Effector memory CD4-positive, alpha-beta T cell (primary cell): ENCODE results near the gene GRIN3B.

Source experiments
- DNase-seq, 3 donors: peaks; one replicate each; pipeline ENCODE4 v3.0.0-alpha.2; 2020
- H3K27ac ChIP-seq: 2 replicates; pipeline ENCODE4 v1.7.0; 2013; ENCODE audit warnings: mild to moderate bottlenecking, low read length, moderate library complexity; ENCODE audit not compliant: insufficient read depth, poor library complexity, severe bottlenecking
- H3K27me3 ChIP-seq: replicated peaks from 2 replicates; pipeline ENCODE4 v1.7.0; 2013; ENCODE audit warnings: mild to moderate bottlenecking, low read length; ENCODE audit not compliant: insufficient read depth, control insufficient read depth, poor library complexity, severe bottlenecking
- H3K36me3 ChIP-seq: 2 replicates; pipeline ENCODE4 v1.7.0; 2013; ENCODE audit warnings: mild to moderate bottlenecking, low read length, moderate library complexity; ENCODE audit not compliant: control insufficient read depth, insufficient read depth
- H3K4me1 ChIP-seq: 2 replicates; pipeline ENCODE4 v1.7.0; 2013; ENCODE audit warnings: low read length, mild to moderate bottlenecking; ENCODE audit not compliant: control insufficient read depth, insufficient read depth, poor library complexity, severe bottlenecking
- H3K4me3 ChIP-seq: 2 replicates; pipeline ENCODE4 v1.7.0; 2013; ENCODE audit warnings: low read length, low read depth, mild to moderate bottlenecking; ENCODE audit not compliant: insufficient read depth, poor library complexity, severe bottlenecking
- H3K9me3 ChIP-seq: 2 replicates; pipeline ENCODE4 v1.7.0; 2013; ENCODE audit warnings: mild to moderate bottlenecking, low read length, moderate library complexity; ENCODE audit not compliant: control insufficient read depth

Gene GRIN3B

DNA sequence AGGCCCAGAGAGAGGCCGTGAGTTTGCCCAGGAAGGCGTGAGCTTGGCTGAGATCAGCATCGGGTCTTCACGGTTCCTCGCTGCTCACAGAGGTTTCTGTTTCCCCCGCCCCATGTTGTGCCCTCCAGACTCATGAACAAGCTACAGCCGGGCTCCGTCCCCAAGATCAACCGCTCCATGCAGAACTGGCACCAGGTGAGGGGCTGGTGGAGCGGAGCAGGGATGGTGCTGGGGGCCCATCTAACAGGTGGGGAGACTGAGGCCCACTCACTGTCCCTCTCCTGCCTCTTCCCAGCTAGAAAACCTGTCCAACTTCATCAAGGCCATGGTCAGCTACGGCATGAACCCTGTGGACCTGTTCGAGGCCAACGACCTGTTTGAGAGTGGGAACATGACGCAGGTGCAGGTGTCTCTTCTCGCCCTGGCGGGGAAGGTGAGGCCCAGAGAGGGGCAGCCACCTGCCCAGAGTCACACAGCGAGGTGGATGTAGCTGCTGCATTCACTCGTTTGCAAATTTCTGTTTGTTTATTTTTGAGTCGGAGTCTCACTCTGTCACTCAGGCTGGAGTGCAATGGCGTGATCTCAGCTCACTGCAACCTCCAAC is 32.1 kb downstream of the GRIN3B start:
- Histone ChIP-seq H3K27ac (no peak overlapping the region), H3K4me1 (peaks cover 33% of the 10 kb centered on the region), H3K36me3 (peaks cover 27% of the 10 kb centered on the region), H3K9me3 (no peaks in the 10 kb centered on the region), H3K4me3 (no peak overlapping the region), H3K27me3 (no peaks in the 10 kb centered on the region)
- no peak for DNase-seq

- no peak for DNase-seq
- no peaks in the 10 kb centered on the region for H3K9me3 ChIP-seq
- peaks cover 37% of the 10 kb centered on the region for H3K4me1 ChIP-seq
- peaks cover 30% of the 10 kb centered on the region for H3K36me3 ChIP-seq
- no peak overlapping the region for H3K27ac ChIP-seq
- no peak overlapping the region for H3K4me3 ChIP-seq
- H3K27me3 ChIP-seq = no peaks in the 10 kb centered on the region
Observed at GRCh38 chr19:1035998-1036621, 35.9 kb downstream of the GRIN3B start.

DNA sequence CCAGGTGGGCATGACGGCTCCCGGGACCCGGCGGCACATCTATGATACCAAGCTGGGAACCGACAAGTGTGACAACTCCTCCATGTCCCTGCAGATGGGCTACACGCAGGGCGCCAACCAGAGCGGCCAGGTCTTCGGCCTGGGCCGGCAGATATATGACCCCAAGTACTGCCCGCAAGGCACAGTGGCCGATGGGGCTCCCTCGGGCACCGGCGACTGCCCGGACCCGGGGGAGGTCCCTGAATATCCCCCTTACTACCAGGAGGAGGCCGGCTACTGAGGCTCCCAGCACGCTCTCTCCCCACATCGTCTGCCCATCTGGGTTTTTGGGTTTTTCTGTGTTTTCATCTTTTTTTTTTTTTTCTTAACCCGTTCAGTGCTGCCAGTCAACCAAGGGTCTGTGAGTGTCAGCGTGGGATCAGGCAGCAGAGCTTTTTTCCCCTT is 37.4 kb downstream of the GRIN3B start:
- no peak for DNase-seq
- no peaks in the 10 kb centered on the region for H3K27me3 ChIP-seq
- peaks cover 40% of the 10 kb centered on the region for H3K4me1 ChIP-seq
- H3K4me3 ChIP-seq = peak overlapping the region; percentile 29
- peak overlapping the region; percentile 60 for H3K27ac ChIP-seq
- H3K9me3 ChIP-seq = no peaks in the 10 kb centered on the region
- H3K36me3 ChIP-seq = peaks cover 28% of the 10 kb centered on the region

- H3K4me1 ChIP-seq = peaks cover 40% of the 10 kb centered on the region
- H3K4me3 ChIP-seq = peak overlapping the region; percentile 61
- H3K27me3 ChIP-seq = no peaks in the 10 kb centered on the region
- H3K9me3 ChIP-seq = no peaks in the 10 kb centered on the region
- H3K36me3 ChIP-seq = peaks cover 31% of the 10 kb centered on the region
- H3K27ac ChIP-seq = peak overlapping the region; percentile 9
- DNase-seq = no peak
Observed at GRCh38 chr19:1038978-1039645, 38.9 kb downstream of the GRIN3B start.

- Histone ChIP-seq H3K27me3 (no peaks in the 10 kb centered on the region), H3K36me3 (peaks cover 35% of the 10 kb centered on the region), H3K4me1 (peaks cover 40% of the 10 kb centered on the region), H3K9me3 (no peaks in the 10 kb centered on the region), H3K4me3 (peak within 1 kb of the TSS; percentile 61), H3K27ac (peak within 1 kb of the TSS; percentile 71)
- peak; percentile 97 to 99 (median 99) for DNase-seq
Observed at GRCh38 chr19:1039646-1040475, 39.6 kb downstream of the GRIN3B start, which contains the start of gene ABCA7. TSS of gene ABCA7 (plus strand) at chr19:1040107. CDS start at chr19:1041362, 1,255 bp downstream.

DNA sequence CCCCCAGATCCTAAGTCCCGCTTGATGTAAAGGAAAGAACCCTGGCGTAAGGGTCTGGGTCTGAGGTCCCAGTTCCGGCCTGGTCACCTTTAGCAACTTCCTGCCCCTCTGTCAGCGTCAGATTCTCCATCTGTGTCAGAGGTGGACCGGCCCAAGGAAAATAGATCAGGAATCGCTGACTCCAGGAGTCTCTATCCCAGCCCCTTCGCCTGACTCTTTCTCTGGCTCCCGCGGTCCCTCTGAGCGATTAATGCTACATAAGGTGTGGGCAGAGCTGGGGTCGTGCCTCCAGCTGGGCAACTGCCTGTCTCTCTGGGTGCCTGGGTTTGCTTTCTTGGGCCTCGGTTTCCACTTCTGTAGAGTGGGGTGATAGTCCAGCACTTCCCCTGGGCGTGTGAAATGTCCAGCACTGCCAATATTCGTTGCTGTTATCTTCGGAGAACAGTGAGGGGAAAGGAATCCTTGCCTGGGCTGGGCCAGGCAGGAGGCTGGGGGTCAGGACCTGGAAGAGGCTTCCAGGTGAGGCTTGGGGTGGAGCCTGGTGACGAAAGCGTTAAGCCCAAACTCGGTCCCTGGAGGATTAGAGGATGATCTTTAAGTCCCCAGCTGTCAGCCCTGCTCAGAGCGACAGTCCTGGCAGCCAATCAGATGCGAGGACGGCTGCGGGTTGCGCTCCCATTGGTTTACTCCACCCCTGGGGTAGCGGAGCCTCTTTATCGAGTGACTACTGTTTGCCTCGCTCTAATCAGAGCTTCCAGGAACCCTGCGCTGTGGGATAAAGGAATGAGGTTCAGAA is 40.5 kb downstream of the GRIN3B start:
- peaks cover 40% of the 10 kb centered on the region for H3K4me1 ChIP-seq

GRCh38 chr19:1041272-1041834 is 41.1 kb downstream of the GRIN3B start:
- Histone ChIP-seq H3K4me3 (peak overlapping the region; percentile 61), H3K9me3 (no peaks in the 10 kb centered on the region), H3K27ac (peak overlapping the region; percentile 71), H3K4me1 (peaks cover 37% of the 10 kb centered on the region), H3K27me3 (no peaks in the 10 kb centered on the region), H3K36me3 (peaks cover 35% of the 10 kb centered on the region)
- no peak for DNase-seq

More for the DNA sequence above, 40.5 kb downstream of the GRIN3B start:
- peak overlapping the region; percentile 71 for H3K27ac ChIP-seq
- H3K36me3 ChIP-seq = peaks cover 37% of the 10 kb centered on the region
- no peaks in the 10 kb centered on the region for H3K27me3 ChIP-seq
- no peaks in the 10 kb centered on the region for H3K9me3 ChIP-seq
- DNase-seq = peak; percentile 83 to 88 (median 88)
- peak overlapping the region; percentile 61 for H3K4me3 ChIP-seq

- DNase-seq = no peak
- no peak overlapping the region for H3K27ac ChIP-seq
- H3K27me3 ChIP-seq = no peaks in the 10 kb centered on the region
- peaks cover 40% of the 10 kb centered on the region for H3K4me1 ChIP-seq
- no peak overlapping the region for H3K4me3 ChIP-seq
- no peaks in the 10 kb centered on the region for H3K9me3 ChIP-seq
- peaks cover 39% of the 10 kb centered on the region for H3K36me3 ChIP-seq
Observed at GRCh38 chr19:1041835-1042685, 41.8 kb downstream of the GRIN3B start.
